SH-SY5Y (cell line): Measurements from ENCODE around the gene JCAD.

Experiments
- GATA2 ChIP-seq: IDR thresholded peaks from 2 replicates; pipeline ENCODE4 v1.6.1; 2011; ENCODE audit warnings: mild to moderate bottlenecking, low read depth, low read length
- GATA3 ChIP-seq: IDR thresholded peaks from 2 replicates; pipeline ENCODE4 v1.6.1; 2011; ENCODE audit warnings: low read depth, mild to moderate bottlenecking, low read length, moderate library complexity

- TF ChIP-seq GATA2 (no peak), GATA3 (no peak)
These were observed 31.2 kb downstream of the JCAD start for GRCh38 chr10:30028006-30028737.
